AG09319 (cell line): ENCODE measurements around the gene VLDLR.
"Not testable (repeated sequence)": the region's sequence is repeated elsewhere in the genome, so short reads cannot be mapped to it uniquely, and the experiment has no call there.

Experiments
- DNase-seq: peaks from one replicate; pipeline ENCODE4 v3.0.0-alpha.2; 2010; ENCODE audit warnings: low read depth; ENCODE audit errors: extremely low read depth
- CTCF ChIP-seq: IDR thresholded peaks from 2 replicates; pipeline ENCODE4 v1.5.1; 2011; ENCODE audit warnings: low read depth, mild to moderate bottlenecking, inconsistent platforms, low read length, moderate library complexity

VLDLR gene

GRCh38 chr9:2691212-2691611, 69.6 kb downstream of the VLDLR start:
- DNase-seq = no peak
- no peak for TF ChIP-seq CTCF

- no peak for TF ChIP-seq CTCF
- DNase-seq = no peak
These were observed 70.0 kb downstream of the VLDLR start for GRCh38 chr9:2691626-2692025.

GRCh38 chr9:2693056-2693455, 71.5 kb downstream of the VLDLR start:
- no peak for DNase-seq
- no peak for TF ChIP-seq CTCF

GRCh38 chr9:2697492-2697891, 75.9 kb downstream of the VLDLR start:
- no peak for TF ChIP-seq CTCF
- DNase-seq = no peak

- no peak for TF ChIP-seq CTCF
- DNase-seq = no peak
These were observed 78.8 kb downstream of the VLDLR start for GRCh38 chr9:2700398-2700797.

- no peak for TF ChIP-seq CTCF
- DNase-seq = no peak
These were observed 79.4 kb downstream of the VLDLR start for GRCh38 chr9:2700909-2701550.

GRCh38 chr9:2704504-2704903, 82.9 kb downstream of the VLDLR start:
- DNase-seq = no peak
- no peak for TF ChIP-seq CTCF

- not testable (repeated sequence) for DNase-seq
These were observed 85.7 kb downstream of the VLDLR start for GRCh38 chr9:2707256-2707655.
